C1 segment of cervical spinal cord (tissue), 14 donors: Measurements from ENCODE around the gene SEMA6B.

Experiments used
- DNase-seq, 14 donors: peaks; one replicate each; lab custom pipeline; 2025; lab: John Stamatoyannopoulos, UW

Gene SEMA6B

GRCh38 chr19:4587527-4587926 is 28.0 kb upstream of the SEMA6B start:
- DNase-seq: no peak

- no peak for DNase-seq
Observed at GRCh38 chr19:4586691-4587090, 27.2 kb upstream of the SEMA6B start.

- DNase-seq: no peak
Observed at GRCh38 chr19:4586245-4586644, 26.8 kb upstream of the SEMA6B start.

GRCh38 chr19:4585556-4585955 is 26.1 kb upstream of the SEMA6B start:
- DNase-seq: no peak

GRCh38 chr19:4584670-4585460 is 25.4 kb upstream of the SEMA6B start:
- DNase-seq: peak in 1 of 14 donors; percentile 10

GRCh38 chr19:4583961-4584669 is 24.6 kb upstream of the SEMA6B start:
- DNase-seq: peak in 2 of 14 donors; percentile 18

- no peak for DNase-seq
Observed at GRCh38 chr19:4582980-4583842, 23.7 kb upstream of the SEMA6B start.

GRCh38 chr19:4581666-4582553 is 22.4 kb upstream of the SEMA6B start:
- peak in 1 of 14 donors; percentile 55 for DNase-seq

- no peak for DNase-seq
Observed at GRCh38 chr19:4580961-4581665, 21.6 kb upstream of the SEMA6B start.

- DNase-seq: no peak
Observed at GRCh38 chr19:4580021-4580901, 20.8 kb upstream of the SEMA6B start.

- DNase-seq: no peak
Observed at GRCh38 chr19:4579389-4579788, 19.9 kb upstream of the SEMA6B start.

- no peak for DNase-seq
Observed at GRCh38 chr19:4578552-4579248, 19.2 kb upstream of the SEMA6B start.

- no peak for DNase-seq
Observed at GRCh38 chr19:4577020-4577782, 17.7 kb upstream of the SEMA6B start.

GRCh38 chr19:4576016-4576933 is 16.8 kb upstream of the SEMA6B start:
- DNase-seq: peak in 4 of 14 donors; percentile 2 to 9 (median 6)

GRCh38 chr19:4575267-4576015 is 16.0 kb upstream of the SEMA6B start:
- no peak for DNase-seq

- DNase-seq: no peak
Observed at GRCh38 chr19:4573682-4574081, 14.2 kb upstream of the SEMA6B start.
